Nephron (organoid): ENCODE data around the gene KCNH8.

Experiments
- H3K27ac Mint-ChIP-seq, 3 experiments: 2 replicates each; pipeline ENCODE4 v1.8.0; 2020; ENCODE audit warnings: mixed read lengths in 3 of 3, mild to moderate bottlenecking in 2 of 3, moderate library complexity in 1 of 3
- H3K27me3 Mint-ChIP-seq: 2 replicates; pipeline ENCODE4 v1.8.0; 2021; ENCODE audit warnings: low read depth, mild to moderate bottlenecking, moderate library complexity, mixed read lengths
- H3K36me3 Mint-ChIP-seq: 2 replicates; pipeline ENCODE4 v1.8.0; 2020; ENCODE audit warnings: low read depth, mixed read lengths
- H3K4me1 Mint-ChIP-seq: 2 replicates; pipeline ENCODE4 v1.8.0; 2020; ENCODE audit warnings: mixed read lengths
- H3K4me3 Mint-ChIP-seq, 3 experiments: 2 replicates each; pipeline ENCODE4 v1.8.0; 2020; ENCODE audit warnings: mild to moderate bottlenecking in 3 of 3, mixed read lengths in 3 of 3, moderate library complexity in 2 of 3
- H3K9me3 Mint-ChIP-seq: 2 replicates; pipeline ENCODE4 v1.8.0; 2020; ENCODE audit warnings: mixed read lengths
- CTCF ChIP-seq, 3 experiments: fragments of 200-600 bp; sonication (generic); IDR thresholded peaks; one replicate each; pipeline ENCODE4 v1.5.0; 2021; ENCODE audit warnings: antibody characterized with exemption in 3 of 3; ENCODE audit not compliant: unreplicated experiment in 3 of 3

Gene KCNH8

GRCh38 chr3:19363071-19363470 lies 214.8 kb downstream of the KCNH8 start:
- H3K9me3 Mint-ChIP-seq: no peaks in the 10 kb centered on the region
- no peak overlapping the region for H3K27ac Mint-ChIP-seq
- no peak overlapping the region for H3K4me3 Mint-ChIP-seq
- no peaks in the 10 kb centered on the region for H3K4me1 Mint-ChIP-seq
- H3K27me3 Mint-ChIP-seq: no peaks in the 10 kb centered on the region
- H3K36me3 Mint-ChIP-seq: no peaks in the 10 kb centered on the region
- no peak for TF ChIP-seq CTCF (IDR thresholded peaks at IDR 0.05; ENCODE audit: unreplicated experiment in 3 of 3)

- no peak overlapping the region for H3K27ac Mint-ChIP-seq
- H3K9me3 Mint-ChIP-seq: no peaks in the 10 kb centered on the region
- H3K4me1 Mint-ChIP-seq: no peaks in the 10 kb centered on the region
- H3K36me3 Mint-ChIP-seq: no peaks in the 10 kb centered on the region
- no peaks in the 10 kb centered on the region for H3K27me3 Mint-ChIP-seq
- H3K4me3 Mint-ChIP-seq: no peak overlapping the region
- TF ChIP-seq CTCF (IDR thresholded peaks at IDR 0.05; ENCODE audit: unreplicated experiment in 3 of 3): no peak
Observed at GRCh38 chr3:19364148-19364547, 215.8 kb downstream of the KCNH8 start.

GRCh38 chr3:19365471-19365870 lies 217.2 kb downstream of the KCNH8 start:
- Mint-ChIP-seq H3K4me3 (no peak overlapping the region), H3K9me3 (no peaks in the 10 kb centered on the region), H3K27me3 (no peaks in the 10 kb centered on the region), H3K27ac (no peak overlapping the region), H3K36me3 (no peaks in the 10 kb centered on the region), H3K4me1 (no peaks in the 10 kb centered on the region)
- no peak for TF ChIP-seq CTCF (IDR thresholded peaks at IDR 0.05; ENCODE audit: unreplicated experiment in 3 of 3)

GRCh38 chr3:19384868-19385267 lies 236.6 kb downstream of the KCNH8 start:
- H3K36me3 Mint-ChIP-seq: no peaks in the 10 kb centered on the region
- H3K4me3 Mint-ChIP-seq: no peak overlapping the region
- H3K27ac Mint-ChIP-seq: no peak overlapping the region
- no peak for TF ChIP-seq CTCF (IDR thresholded peaks at IDR 0.05; ENCODE audit: unreplicated experiment in 3 of 3)
- no peaks in the 10 kb centered on the region for H3K4me1 Mint-ChIP-seq
- H3K27me3 Mint-ChIP-seq: no peaks in the 10 kb centered on the region
- no peaks in the 10 kb centered on the region for H3K9me3 Mint-ChIP-seq

GRCh38 chr3:19392150-19392549 lies 243.8 kb downstream of the KCNH8 start:
- Mint-ChIP-seq H3K9me3 (no peaks in the 10 kb centered on the region), H3K4me1 (no peaks in the 10 kb centered on the region)

More at GRCh38 chr3:19392150-19392549, 243.8 kb downstream of the KCNH8 start:
- no peaks in the 10 kb centered on the region for H3K27me3 Mint-ChIP-seq
- no peak for TF ChIP-seq CTCF (IDR thresholded peaks at IDR 0.05; ENCODE audit: unreplicated experiment in 3 of 3)
- no peaks in the 10 kb centered on the region for H3K36me3 Mint-ChIP-seq
- H3K4me3 Mint-ChIP-seq: no peak overlapping the region
- no peak overlapping the region for H3K27ac Mint-ChIP-seq
